ENCODE results near the gene WNT4.

- TF ChIP-seq CTCF (IDR thresholded peaks at IDR 0.05) = no peak
- TF ChIP-seq POLR2A (IDR thresholded peaks at IDR 0.05) = no peak
These were observed 28.5 kb downstream of the WNT4 start for GRCh38 chr1:22114083-22115012.

Data from body of pancreas (tissue), 4 donors.